A172 (cell line): Measurements from ENCODE around the gene GPR141. TPM values are rescaled to one million over a fixed set of nuclear protein-coding genes. Genes with fewer than 3 reads are reported as not detected.

Source experiments
- DNase-seq: peaks from one replicate; pipeline ENCODE4 v3.0.0-alpha.2; 2015; ENCODE audit warnings: low spot score
- total RNA-seq: library from RNA; depleted of rRNA; stranded (reverse); fragments of >200 nt; shearing (Covaris generic); gene quantifications from 2 replicates; pipeline ENCODE4 v1.2.3, GENCODE V29; 2014; rRNA removed

The GPR141 gene
- total RNA-seq, 1 experiment from 2014 or later = not detected

GRCh38 chr7:37784015-37784414 is 100.4 kb downstream of the GPR141 start:
- DNase-seq = no peak

GRCh38 chr7:37786741-37787569 is 103.4 kb downstream of the GPR141 start:
- no peak for DNase-seq

Other genes with a start within 250 kb of the GPR141 start
- 12.9 and 24.0 TPM in 2 replicates for gene ELMO1, start 234.9 kb upstream of the GPR141 start, total RNA-seq
- gene NME8, start 164.8 kb downstream of the GPR141 start, total RNA-seq = not detected in 2 replicates
- 0.84 TPM in 1 of 2 replicates, not detected in the other for gene SFRP4, start 233.1 kb downstream of the GPR141 start, total RNA-seq
- 51.9 and 64.0 TPM in 2 replicates for gene EPDR1, start 236.9 kb downstream of the GPR141 start, total RNA-seq